Neural crest cell (in vitro differentiated cells): ENCODE data around the gene ACSBG1. TPM values are rescaled to one million over a fixed set of nuclear protein-coding genes. Genes with fewer than 3 reads are reported as not detected.

Experiments
- DNase-seq: peaks from one replicate; pipeline ENCODE4 v3.0.0; 2021; ENCODE audit warnings: low read depth, mixed read lengths, low spot score
- H3K27ac Mint-ChIP-seq: one replicate; pipeline ENCODE4 v1.8.0; 2021; ENCODE audit warnings: mild to moderate bottlenecking, mixed read lengths; ENCODE audit not compliant: unreplicated experiment
- H3K27me3 Mint-ChIP-seq: 2 replicates; pipeline ENCODE4 v1.8.0; 2021; ENCODE audit warnings: low read depth, mild to moderate bottlenecking, mixed read lengths
- H3K36me3 Mint-ChIP-seq: 2 replicates; pipeline ENCODE4 v1.8.0; 2021; ENCODE audit warnings: low read depth, mild to moderate bottlenecking, mixed read lengths
- H3K4me1 Mint-ChIP-seq: 2 replicates; pipeline ENCODE4 v1.8.0; 2021; ENCODE audit warnings: mixed read lengths
- H3K4me3 Mint-ChIP-seq: one replicate; pipeline ENCODE4 v1.8.0; 2021; ENCODE audit warnings: mild to moderate bottlenecking, mixed read lengths
- H3K9me3 Mint-ChIP-seq: 2 replicates; pipeline ENCODE4 v1.8.0; 2021; ENCODE audit warnings: mixed read lengths
- total RNA-seq: library from RNA; stranded (reverse); gene quantifications from 2 replicates; pipeline ENCODE4 v1.2.1, GENCODE V29; 2021
- TF ChIP-seq, protein P1 (sequence below): fragments of 200-600 bp; sonication (generic); conservative IDR thresholded peaks from 2 replicates; pipeline ENCODE4 v1.5.0; 2021; ENCODE audit warnings: antibody characterized with exemption, mild to moderate bottlenecking

Gene ACSBG1
- total RNA-seq, 1 donor from 2014 or later, result 4.9 TPM

DNA sequence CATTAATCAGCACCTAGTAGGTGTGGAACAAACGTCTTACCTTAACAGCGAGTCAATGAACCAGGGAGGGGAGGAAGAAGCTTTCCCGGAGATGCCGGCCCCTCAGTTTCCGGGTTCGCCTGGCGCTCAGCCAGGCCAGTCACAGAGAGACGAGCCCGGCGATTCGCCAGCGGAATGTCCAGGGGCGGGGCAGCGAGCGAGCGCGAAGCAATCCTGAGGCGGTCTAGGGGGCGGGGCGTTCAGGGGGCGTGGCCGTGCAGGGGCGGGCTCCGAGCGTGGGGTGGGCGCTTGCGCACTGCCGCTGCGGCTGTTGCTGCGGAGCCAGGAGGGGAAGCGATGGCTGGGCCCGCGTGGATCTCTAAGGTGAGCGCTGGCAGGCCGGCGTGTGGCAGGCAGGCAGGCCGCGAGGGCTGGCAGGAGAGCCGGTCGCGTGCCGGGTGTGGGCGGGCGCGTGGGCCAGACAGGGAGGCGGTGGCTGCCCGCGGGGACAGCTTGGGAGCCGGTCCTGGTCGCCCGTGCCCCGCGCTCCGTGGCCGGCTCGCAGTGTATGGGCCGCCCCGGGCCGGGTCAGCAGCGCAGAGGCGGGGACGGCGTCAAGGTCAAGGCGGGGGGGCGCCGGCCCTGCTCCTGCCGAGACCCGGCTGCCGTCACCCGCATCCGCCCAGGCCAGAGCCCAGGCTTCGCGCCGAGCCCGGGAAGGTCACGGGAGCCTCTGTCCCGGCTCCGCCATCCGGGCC, 85.1 kb downstream of the ACSBG1 start, which contains the start of gene IDH3A:
Gene IDH3A, plus strand, starts transcription at position 295 of the 737 bp plus-strand sequence. Its CDS starts 42 bp downstream, at position 337.
- no peaks in the 10 kb centered on the region for H3K9me3 Mint-ChIP-seq
- no peaks in the 10 kb centered on the region for H3K27me3 Mint-ChIP-seq
- peak; percentile 100 for DNase-seq
- H3K4me3 Mint-ChIP-seq, result peak within 1 kb of the TSS; percentile 99
- H3K36me3 Mint-ChIP-seq, result peaks cover 2% of the 10 kb centered on the region
- TF ChIP-seq, protein P1, sequence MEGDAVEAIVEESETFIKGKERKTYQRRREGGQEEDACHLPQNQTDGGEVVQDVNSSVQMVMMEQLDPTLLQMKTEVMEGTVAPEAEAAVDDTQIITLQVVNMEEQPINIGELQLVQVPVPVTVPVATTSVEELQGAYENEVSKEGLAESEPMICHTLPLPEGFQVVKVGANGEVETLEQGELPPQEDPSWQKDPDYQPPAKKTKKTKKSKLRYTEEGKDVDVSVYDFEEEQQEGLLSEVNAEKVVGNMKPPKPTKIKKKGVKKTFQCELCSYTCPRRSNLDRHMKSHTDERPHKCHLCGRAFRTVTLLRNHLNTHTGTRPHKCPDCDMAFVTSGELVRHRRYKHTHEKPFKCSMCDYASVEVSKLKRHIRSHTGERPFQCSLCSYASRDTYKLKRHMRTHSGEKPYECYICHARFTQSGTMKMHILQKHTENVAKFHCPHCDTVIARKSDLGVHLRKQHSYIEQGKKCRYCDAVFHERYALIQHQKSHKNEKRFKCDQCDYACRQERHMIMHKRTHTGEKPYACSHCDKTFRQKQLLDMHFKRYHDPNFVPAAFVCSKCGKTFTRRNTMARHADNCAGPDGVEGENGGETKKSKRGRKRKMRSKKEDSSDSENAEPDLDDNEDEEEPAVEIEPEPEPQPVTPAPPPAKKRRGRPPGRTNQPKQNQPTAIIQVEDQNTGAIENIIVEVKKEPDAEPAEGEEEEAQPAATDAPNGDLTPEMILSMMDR, result no peak
- H3K4me1 Mint-ChIP-seq, result peaks cover 28% of the 10 kb centered on the region
- H3K27ac Mint-ChIP-seq, result peak within 1 kb of the TSS; percentile 92

DNA sequence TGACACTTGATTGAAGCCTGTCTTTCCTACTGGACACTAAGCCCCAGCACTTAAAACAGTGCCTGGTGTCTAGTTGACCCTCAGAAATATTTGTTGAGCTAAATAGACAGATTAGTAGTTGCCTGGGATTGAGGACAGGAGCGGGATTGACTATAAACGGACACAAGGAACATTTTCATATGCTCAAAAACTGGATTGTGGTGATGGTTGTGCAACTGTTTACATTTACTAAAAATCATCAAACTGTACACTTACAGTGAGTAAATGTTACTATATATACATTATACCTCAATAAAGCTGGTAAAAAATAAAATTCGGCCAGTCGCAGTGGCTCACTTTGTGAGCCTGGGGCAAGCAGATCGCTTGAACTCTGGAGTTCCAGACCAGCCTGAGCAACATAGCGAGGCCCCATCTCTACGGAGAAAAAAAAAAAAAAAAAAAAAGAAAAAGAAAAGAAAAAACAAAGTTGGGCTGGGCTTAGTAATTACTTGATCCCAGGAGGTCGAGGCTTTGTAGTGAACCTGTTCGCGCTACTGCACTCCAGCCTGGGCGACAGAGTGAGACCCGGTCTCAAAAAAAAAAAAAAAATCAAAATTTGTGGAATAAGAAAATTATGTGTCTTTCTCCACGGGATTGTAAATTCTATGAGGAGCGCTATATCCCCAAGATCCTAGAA, 85.8 kb downstream of the ACSBG1 start:
- H3K4me3 Mint-ChIP-seq, result peak overlapping the region; percentile 99
- no peaks in the 10 kb centered on the region for H3K27me3 Mint-ChIP-seq
- H3K9me3 Mint-ChIP-seq, result no peaks in the 10 kb centered on the region
- no peak for DNase-seq
- peaks cover 2% of the 10 kb centered on the region for H3K36me3 Mint-ChIP-seq
- peaks cover 28% of the 10 kb centered on the region for H3K4me1 Mint-ChIP-seq
- peak overlapping the region; percentile 92 for H3K27ac Mint-ChIP-seq
- TF ChIP-seq, protein P1, result no peak

DNA sequence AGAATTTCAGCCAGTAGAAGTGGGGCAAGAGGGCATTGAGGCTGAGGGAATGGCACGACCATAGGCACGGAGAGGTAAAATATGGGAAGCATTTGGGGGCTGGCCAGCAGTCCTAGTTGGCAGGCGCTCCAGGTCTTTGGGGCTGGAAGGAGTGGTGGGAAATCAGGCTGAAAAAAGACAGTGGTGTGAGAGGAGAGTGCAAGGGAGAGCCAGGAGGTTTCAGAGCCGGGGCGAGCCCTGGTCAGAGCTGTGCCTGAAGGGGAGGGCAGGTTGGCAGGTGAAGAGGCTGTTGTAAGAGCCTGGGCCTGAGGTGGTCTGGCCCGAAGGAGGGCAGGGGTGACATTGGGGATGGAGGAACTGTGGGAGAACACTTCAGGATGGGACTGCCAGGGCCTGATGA, 86.8 kb downstream of the ACSBG1 start:
- H3K36me3 Mint-ChIP-seq, result no peaks in the 10 kb centered on the region
- no peak for DNase-seq
- H3K9me3 Mint-ChIP-seq, result no peaks in the 10 kb centered on the region
- peaks cover 24% of the 10 kb centered on the region for H3K4me1 Mint-ChIP-seq
- H3K4me3 Mint-ChIP-seq, result peak overlapping the region; percentile 81
- no peak overlapping the region for H3K27ac Mint-ChIP-seq
- H3K27me3 Mint-ChIP-seq, result no peaks in the 10 kb centered on the region
- TF ChIP-seq, protein P1, result no peak

DNA sequence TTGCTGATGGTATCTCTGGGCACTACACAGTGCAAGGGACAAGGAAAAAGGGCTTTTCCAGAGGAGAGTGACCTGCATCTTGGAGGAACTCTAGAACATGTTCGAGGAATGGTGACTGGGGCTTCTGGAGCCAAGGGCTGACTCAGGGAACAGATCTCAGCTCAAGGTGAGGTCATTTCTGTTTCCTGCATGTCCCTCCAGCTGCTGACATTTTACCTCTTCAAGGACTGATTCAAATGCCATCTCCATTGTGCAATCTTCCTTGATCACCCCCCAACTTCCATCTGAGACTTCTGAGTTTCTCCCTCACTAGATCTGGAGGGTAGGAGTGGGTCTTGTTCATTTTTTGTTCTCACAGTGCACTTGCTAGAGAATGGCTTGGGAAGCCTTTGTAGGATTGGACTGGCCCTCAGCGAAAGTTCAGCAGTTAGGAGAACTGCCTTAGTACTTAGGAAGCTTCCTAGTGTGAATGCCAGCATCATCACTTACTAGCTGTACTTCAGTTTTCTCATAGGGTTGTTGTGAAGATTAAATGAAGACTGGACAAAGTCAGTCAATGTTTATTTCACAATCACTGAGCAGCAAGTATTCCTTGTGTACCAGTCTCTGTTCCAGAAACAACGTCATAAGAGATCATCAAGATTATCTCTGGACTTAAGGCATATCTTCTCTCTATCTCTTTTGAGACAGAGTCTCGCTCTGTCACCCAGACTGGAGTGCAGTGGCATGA, 87.8 kb downstream of the ACSBG1 start:
- TF ChIP-seq, protein P1, result no peak
- Mint-ChIP-seq H3K4me1 (peaks cover 23% of the 10 kb centered on the region), H3K4me3 (peak overlapping the region; percentile 81), H3K36me3 (no peaks in the 10 kb centered on the region), H3K9me3 (no peaks in the 10 kb centered on the region), H3K27me3 (no peaks in the 10 kb centered on the region), H3K27ac (no peak overlapping the region)
- no peak for DNase-seq

DNA sequence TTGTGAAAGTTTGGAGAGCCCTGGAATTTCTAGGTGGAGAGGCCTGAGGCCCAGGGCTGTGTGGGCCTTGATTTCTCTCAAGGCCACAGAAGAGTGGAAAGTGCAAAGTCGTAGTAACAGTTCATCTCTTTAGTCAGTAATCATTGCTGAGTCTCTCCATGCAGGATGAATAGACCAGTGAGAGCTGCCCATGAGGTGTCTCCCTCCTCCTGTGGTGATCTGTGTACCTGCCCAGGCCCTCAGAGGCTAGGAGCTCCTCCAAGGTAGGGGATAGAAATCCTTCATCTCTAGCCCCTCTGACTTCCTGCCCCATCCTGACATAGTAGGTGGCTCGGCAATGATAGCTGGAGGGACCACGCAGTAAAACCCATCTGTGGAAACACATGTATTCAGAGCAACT, 92.0 kb downstream of the ACSBG1 start:
- H3K27me3 Mint-ChIP-seq, result no peaks in the 10 kb centered on the region
- no peaks in the 10 kb centered on the region for H3K4me1 Mint-ChIP-seq
- TF ChIP-seq, protein P1, result no peak
- no peaks in the 10 kb centered on the region for H3K36me3 Mint-ChIP-seq
- no peak overlapping the region for H3K27ac Mint-ChIP-seq
- DNase-seq, result no peak
- H3K9me3 Mint-ChIP-seq, result no peaks in the 10 kb centered on the region
- H3K4me3 Mint-ChIP-seq, result no peak overlapping the region
